ENCODE results near the gene HAAO. TPM values are rescaled to one million over a fixed set of nuclear protein-coding genes. Genes with fewer than 3 reads are reported as not detected.

Gene HAAO
- total RNA-seq, 2 experiments from 2014 or later: not detected

Other genes starting within 250 kb of the HAAO start
- 10 to 100 TPM; 34.5 to 36.5 TPM for gene MTA3, start 224.0 kb downstream of the HAAO start, total RNA-seq
- not detected for gene OXER1, start 28.4 kb downstream of the HAAO start, total RNA-seq